Measurements from ENCODE around the gene MACROH2A2. TPM values are rescaled to one million over a fixed set of nuclear protein-coding genes. Genes with fewer than 3 reads are reported as not detected.

Gene MACROH2A2
- total and polyA plus RNA-seq, 2 of the 8 experiments (the other 6 are each of a cell fraction or from before 2014, with no cell fraction given): 7.9 to 9.3 TPM

DNA sequence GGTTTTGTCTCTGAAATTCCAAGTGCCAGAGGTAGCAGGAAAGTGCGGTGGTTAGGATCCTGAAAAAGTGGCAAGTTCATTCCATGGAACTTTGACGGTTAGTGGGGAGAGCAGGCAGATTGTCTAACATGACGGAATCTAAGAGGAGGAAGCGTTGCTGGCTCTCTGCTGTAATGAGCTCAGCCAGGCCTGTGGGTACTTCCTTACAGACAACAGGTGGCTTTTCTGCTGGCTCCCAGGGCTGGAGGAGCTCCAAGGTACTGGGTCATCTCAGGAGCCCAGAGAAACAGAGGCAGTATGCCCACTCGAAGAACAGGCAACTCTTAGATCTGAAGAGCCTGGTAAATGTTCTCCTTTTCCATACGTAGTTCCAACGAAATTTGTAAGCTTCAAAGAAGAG is 83.0 kb downstream of the MACROH2A2 start (continued):
- TF ChIP-seq BRCA1 (IDR thresholded peaks at IDR 0.05; ENCODE audit: low read depth, low read length) (no peak), TEAD4 (IDR thresholded peaks at IDR 0.05; ENCODE audit: low read depth, low read length) (no peak)
